Measurements from ENCODE around the gene TWIST1. TPM values are rescaled to one million over a fixed set of nuclear protein-coding genes. Genes with fewer than 3 reads are reported as not detected.

Gene TWIST1
- total RNA-seq, 1 experiment from 2014 or later: not detected

Other genes starting within 250 kb of the TWIST1 start
- gene FERD3L, start 27.8 kb upstream of the TWIST1 start, total RNA-seq (2014; rRNA removed; shearing (Covaris generic); ENCODE audit: low replicate concordance): not detected in 2 replicates